ENCODE data around the gene BICDL1. TPM values are rescaled to one million over a fixed set of nuclear protein-coding genes. Genes with fewer than 3 reads are reported as not detected.
"Not testable (repeated sequence)": the region's sequence is repeated elsewhere in the genome, so short reads cannot be mapped to it uniquely, and the experiment has no call there.

The BICDL1 gene
- total RNA-seq, 1 experiment from 2014 or later: 20.7 TPM

DNA sequence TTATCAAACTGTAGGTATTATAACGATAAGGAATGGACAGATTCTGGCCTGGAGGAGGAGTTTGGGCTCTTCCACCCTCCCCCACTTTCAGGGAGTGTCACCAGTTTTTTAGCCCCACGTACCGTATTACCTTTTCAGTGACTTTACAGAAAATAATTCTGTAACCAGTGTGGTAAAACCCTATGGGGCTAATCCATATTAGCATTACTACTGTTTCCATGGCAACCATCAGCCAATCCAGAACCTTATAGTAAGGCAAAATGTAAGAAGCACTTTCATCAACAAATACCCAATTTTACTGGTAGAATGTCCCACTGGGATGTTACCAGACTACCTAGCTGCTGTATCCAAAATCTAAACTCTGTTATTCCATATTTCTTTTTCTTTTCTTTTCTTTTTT lies 50.7 kb downstream of the BICDL1 start:
- Mint-ChIP-seq H3K4me3 (ENCODE audit: unreplicated experiment) (no peak overlapping the region), H3K27ac (ENCODE audit: low read depth, unreplicated experiment) (no peak overlapping the region), H3K9me3 (ENCODE audit: unreplicated experiment) (no peaks in the 10 kb centered on the region), H3K27me3 (ENCODE audit: insufficient read depth, unreplicated experiment) (no peaks in the 10 kb centered on the region), H3K36me3 (ENCODE audit: insufficient read depth, unreplicated experiment) (no peaks in the 10 kb centered on the region), H3K4me1 (ENCODE audit: insufficient read depth, unreplicated experiment) (peaks cover 21% of the 10 kb centered on the region)
- no peak for DNase-seq (ENCODE audit: unreplicated experiment)
- ChIA-PET CTCF (interaction anchor here (0.8 to 1.5 kb wide), 3 partner anchors 11 to 165 kb away, joined by 3 to 6 read pairs (median 3); no protein-coding TSS in a partner anchor), POLR2A (interaction anchor here (2.3 to 4.6 kb wide), 2 partner anchors 7 to 19 kb away, joined by 10 to 45 read pairs; no protein-coding TSS in a partner anchor)
- intact Hi-C loops (cut with micrococcal nuclease): no loop called here
- no TSS peak for BruUV-seq (replicated peaks)
- TF ChIP-seq, protein P1, sequence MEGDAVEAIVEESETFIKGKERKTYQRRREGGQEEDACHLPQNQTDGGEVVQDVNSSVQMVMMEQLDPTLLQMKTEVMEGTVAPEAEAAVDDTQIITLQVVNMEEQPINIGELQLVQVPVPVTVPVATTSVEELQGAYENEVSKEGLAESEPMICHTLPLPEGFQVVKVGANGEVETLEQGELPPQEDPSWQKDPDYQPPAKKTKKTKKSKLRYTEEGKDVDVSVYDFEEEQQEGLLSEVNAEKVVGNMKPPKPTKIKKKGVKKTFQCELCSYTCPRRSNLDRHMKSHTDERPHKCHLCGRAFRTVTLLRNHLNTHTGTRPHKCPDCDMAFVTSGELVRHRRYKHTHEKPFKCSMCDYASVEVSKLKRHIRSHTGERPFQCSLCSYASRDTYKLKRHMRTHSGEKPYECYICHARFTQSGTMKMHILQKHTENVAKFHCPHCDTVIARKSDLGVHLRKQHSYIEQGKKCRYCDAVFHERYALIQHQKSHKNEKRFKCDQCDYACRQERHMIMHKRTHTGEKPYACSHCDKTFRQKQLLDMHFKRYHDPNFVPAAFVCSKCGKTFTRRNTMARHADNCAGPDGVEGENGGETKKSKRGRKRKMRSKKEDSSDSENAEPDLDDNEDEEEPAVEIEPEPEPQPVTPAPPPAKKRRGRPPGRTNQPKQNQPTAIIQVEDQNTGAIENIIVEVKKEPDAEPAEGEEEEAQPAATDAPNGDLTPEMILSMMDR (IDR thresholded peaks at IDR 0.05; ENCODE audit: unreplicated experiment): no peak

- ChIA-PET POLR2A (interaction anchor here (0.6 to 4.6 kb wide), 13 partner anchors 9 to 78 kb away, joined by 3 to 48 read pairs (median 10); partner anchors contain the start of genes BICDL1 and RAB35), CTCF (interaction anchor here (0.7 kb wide), 2 partner anchors 13 to 187 kb away, joined by 3 read pairs; no protein-coding TSS in a partner anchor)
- TSS peak; percentile 87 for BruUV-seq (replicated peaks)
- DNase-seq (ENCODE audit: unreplicated experiment): peak; percentile 35
- no peak overlapping the region for H3K4me3 Mint-ChIP-seq (ENCODE audit: unreplicated experiment)
- peak overlapping the region; percentile 82 for H3K27ac Mint-ChIP-seq (ENCODE audit: low read depth, unreplicated experiment)
- H3K27me3 Mint-ChIP-seq (ENCODE audit: insufficient read depth, unreplicated experiment): no peaks in the 10 kb centered on the region
- H3K9me3 Mint-ChIP-seq (ENCODE audit: unreplicated experiment): no peaks in the 10 kb centered on the region
- H3K36me3 Mint-ChIP-seq (ENCODE audit: insufficient read depth, unreplicated experiment): peaks cover 5% of the 10 kb centered on the region
- intact Hi-C loops (cut with micrococcal nuclease): no loop called here
- H3K4me1 Mint-ChIP-seq (ENCODE audit: insufficient read depth, unreplicated experiment): peaks cover 21% of the 10 kb centered on the region
- TF ChIP-seq, protein P1 (IDR thresholded peaks at IDR 0.05; ENCODE audit: unreplicated experiment): no peak
These were observed 52.6 kb downstream of the BICDL1 start for GRCh38 chr12:120041386-120042231.

DNA sequence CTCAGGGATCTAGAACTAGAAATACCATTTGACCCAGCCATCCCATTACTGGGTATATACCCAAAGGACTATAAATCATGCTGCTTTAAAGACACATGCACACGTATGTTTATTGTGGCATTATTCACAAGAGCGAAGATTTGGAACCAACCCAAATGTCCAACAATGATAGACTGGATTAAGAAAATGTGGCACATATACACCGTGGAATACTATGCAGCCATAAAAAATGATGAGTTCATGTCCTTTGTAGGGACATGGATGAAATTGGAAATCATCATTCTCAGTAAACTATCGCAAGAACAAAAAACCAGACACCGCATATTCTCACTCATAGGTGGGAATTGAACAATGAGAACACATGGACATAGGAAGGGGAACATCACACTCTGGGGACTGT lies 56.3 kb downstream of the BICDL1 start:
- H3K27me3 Mint-ChIP-seq (ENCODE audit: insufficient read depth, unreplicated experiment); H3K27ac Mint-ChIP-seq (ENCODE audit: low read depth, unreplicated experiment); BruUV-seq (replicated peaks); H3K4me3 Mint-ChIP-seq (ENCODE audit: unreplicated experiment); H3K36me3 Mint-ChIP-seq (ENCODE audit: insufficient read depth, unreplicated experiment); intact Hi-C loops (cut with micrococcal nuclease); H3K9me3 Mint-ChIP-seq (ENCODE audit: unreplicated experiment); DNase-seq (ENCODE audit: unreplicated experiment): not testable (repeated sequence)
- ChIA-PET POLR2A (interaction anchor here (2.4 kb wide), 1 partner anchor 14 kb away, joined by 12 read pairs; no protein-coding TSS in a partner anchor), CTCF (interaction anchor here (0.9 kb wide), 1 partner anchor 27 kb away, joined by 3 read pairs; no protein-coding TSS in a partner anchor)
- H3K4me1 Mint-ChIP-seq (ENCODE audit: insufficient read depth, unreplicated experiment): peaks cover 27% of the 10 kb centered on the region

DNA sequence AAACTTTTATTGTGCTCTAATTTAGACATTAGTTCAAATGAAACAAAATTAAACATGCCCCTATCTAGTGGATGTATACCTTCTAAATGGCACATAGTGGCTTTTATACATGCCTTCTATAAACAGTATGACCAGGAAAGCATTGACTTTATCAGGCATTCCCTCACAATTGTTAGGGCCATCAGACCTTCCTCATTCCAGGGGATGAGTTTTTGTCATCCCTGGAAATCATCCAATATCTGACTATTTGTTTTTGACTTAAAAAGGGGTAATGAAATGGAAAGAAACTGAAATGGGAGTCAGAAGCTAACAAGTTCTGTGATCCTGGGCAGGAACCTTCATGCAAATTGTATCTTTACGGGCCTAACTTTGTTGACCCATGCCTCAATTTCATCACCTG lies 58.0 kb downstream of the BICDL1 start:
- ChIA-PET POLR2A (interaction anchor here (0.6 to 2.4 kb wide), 7 partner anchors 10 to 72 kb away, joined by 3 to 16 read pairs (median 4); partner anchors contain the start of gene BICDL1), CTCF (interaction anchor here (0.6 to 1.1 kb wide), 2 partner anchors 33 to 40 kb away, joined by 3 read pairs; no protein-coding TSS in a partner anchor)
- Mint-ChIP-seq H3K4me1 (ENCODE audit: insufficient read depth, unreplicated experiment) (peaks cover 19% of the 10 kb centered on the region), H3K4me3 (ENCODE audit: unreplicated experiment) (no peak overlapping the region), H3K27me3 (ENCODE audit: insufficient read depth, unreplicated experiment) (no peaks in the 10 kb centered on the region), H3K9me3 (ENCODE audit: unreplicated experiment) (peaks cover 7% of the 10 kb centered on the region), H3K27ac (ENCODE audit: low read depth, unreplicated experiment) (no peak overlapping the region), H3K36me3 (ENCODE audit: insufficient read depth, unreplicated experiment) (peaks cover 5% of the 10 kb centered on the region)
- TF ChIP-seq, protein P1 (IDR thresholded peaks at IDR 0.05; ENCODE audit: unreplicated experiment): no peak
- no peak for DNase-seq (ENCODE audit: unreplicated experiment)
- no TSS peak for BruUV-seq (replicated peaks)
- intact Hi-C loops (cut with micrococcal nuclease): no loop called here

All from MCF 10A (cell line).